GM15510 (cell line): ENCODE measurements around the gene MGAT3.
A peak's percentile ranks its signal among the peaks of the same experiment; 100 is the strongest.

Source experiments
- POLR2A ChIP-seq: IDR thresholded peaks from 3 replicates; pipeline ENCODE4 v1.6.1; 2011; ENCODE audit warnings: borderline replicate concordance; ENCODE audit not compliant: insufficient read length; ENCODE audit errors: extremely low read depth

Gene MGAT3

DNA sequence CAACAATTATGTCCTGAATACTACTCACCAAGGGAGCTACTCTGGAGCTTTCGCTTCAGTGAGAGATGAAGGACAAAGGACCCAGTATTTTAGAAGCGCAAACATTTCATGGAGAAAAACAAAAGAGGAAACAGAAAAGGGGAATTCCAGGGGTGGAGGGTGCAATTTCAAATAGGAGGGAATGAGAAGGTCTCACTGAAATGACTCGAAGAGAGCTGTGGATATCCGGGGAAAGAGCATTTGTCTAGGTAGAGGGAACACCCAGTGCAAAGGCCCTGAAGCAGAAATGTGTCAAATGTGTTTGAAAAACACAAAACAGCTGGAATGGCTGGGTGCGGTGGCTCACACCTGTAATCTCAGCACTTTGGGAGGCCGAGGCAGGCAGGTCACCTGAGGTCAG lies 73.3 kb downstream of the MGAT3 start:
- TF ChIP-seq POLR2A, result no peak

DNA sequence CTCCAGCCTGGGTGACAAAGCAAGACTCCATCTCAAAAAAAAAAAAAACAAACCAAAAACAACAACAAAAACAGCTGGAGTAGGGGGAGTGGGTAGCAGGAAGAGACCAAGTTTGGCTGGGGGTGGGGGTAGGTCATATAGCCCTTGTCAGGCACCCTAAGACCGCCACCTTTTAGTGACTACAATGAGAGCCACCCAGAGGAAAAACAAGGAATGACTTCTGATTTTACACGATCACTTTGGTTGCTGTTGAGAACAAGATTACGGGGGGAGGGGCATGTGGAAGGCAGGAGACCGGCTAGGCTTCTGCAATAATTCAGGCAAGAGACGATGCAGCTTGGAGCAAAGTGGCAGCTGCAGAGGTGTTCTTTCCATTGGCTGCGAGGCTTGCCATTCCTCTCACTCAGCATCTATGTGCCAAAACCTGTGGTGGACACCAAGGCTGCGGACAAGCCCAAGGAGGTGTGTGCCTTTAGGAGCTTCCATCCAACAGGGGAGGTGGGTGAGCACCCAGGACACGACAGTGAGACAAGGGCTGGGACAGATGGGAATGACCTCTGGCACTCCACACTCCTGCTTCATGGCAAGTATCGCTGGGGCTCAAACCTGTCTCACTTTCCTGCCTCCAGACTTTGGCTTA lies 74.0 kb downstream of the MGAT3 start:
- TF ChIP-seq POLR2A, result no peak

DNA sequence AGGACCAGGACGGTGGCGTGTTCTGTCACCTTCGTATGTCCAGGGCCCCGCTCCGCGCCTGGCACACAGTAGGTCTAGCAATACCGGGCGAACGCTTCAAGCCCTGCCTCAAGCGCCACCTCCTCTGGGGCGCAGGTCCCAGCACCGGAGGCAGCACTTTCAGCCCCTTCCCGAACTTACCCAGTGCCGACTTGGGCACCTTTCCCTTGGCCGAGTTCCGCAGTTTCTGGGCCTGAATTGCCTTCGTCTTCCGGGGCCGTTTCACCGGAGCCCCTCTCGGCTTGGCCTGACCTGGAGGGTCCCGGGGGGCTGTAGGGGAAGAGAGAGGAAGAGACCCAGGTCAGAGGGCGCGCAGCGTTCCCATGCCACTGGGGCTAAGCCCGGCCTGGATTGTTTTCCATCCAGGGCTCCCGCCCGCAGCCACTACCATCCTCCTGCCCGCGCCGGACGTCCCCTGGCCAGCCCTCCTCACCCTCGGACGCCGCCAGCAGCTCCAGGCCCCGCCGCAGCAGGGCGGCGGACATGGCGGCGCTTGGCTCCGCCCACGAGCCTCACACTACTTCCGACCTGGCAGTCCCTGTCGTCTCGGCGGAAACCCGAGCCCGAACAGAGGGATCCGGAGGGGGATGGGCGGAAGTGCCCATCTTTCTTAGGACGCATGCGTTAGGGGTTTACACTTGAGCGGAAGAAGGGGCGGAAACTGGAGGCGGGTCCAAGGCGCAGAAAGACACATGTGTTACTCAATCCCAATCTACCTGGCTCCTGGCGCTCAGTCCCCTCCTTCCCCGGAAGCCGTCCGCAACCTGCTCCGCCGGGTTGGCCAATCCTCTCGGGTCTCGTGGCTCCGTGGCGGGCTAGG lies 75.6 kb downstream of the MGAT3 start, which contains the start of gene RPS19BP1:
Gene RPS19BP1, minus strand, starts transcription at position 534 of the 859 bp plus-strand sequence. Its CDS starts 10 bp downstream, at position 524.
- TF ChIP-seq POLR2A, result peak; percentile 98

DNA sequence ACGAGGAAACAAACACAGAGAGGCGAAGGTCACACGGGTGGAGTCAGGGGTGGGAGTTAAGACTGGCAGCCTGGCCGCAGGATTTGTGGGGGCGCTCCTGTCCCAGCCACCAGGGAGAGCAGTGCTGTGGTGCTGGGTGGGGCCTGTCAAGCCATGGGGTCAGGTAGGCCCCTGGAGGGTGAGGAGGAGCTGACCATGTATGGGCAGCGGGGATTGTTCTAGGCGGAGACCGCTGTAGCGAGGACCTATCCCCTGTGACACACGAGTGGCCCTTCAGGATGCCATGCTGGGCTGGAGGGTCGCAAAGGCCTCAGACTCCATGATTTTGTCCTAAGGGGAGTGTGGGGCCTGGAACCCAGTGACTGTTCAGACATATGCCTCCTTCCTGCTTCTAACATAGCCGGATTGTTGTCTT lies 77.3 kb downstream of the MGAT3 start:
- TF ChIP-seq POLR2A, result no peak

DNA sequence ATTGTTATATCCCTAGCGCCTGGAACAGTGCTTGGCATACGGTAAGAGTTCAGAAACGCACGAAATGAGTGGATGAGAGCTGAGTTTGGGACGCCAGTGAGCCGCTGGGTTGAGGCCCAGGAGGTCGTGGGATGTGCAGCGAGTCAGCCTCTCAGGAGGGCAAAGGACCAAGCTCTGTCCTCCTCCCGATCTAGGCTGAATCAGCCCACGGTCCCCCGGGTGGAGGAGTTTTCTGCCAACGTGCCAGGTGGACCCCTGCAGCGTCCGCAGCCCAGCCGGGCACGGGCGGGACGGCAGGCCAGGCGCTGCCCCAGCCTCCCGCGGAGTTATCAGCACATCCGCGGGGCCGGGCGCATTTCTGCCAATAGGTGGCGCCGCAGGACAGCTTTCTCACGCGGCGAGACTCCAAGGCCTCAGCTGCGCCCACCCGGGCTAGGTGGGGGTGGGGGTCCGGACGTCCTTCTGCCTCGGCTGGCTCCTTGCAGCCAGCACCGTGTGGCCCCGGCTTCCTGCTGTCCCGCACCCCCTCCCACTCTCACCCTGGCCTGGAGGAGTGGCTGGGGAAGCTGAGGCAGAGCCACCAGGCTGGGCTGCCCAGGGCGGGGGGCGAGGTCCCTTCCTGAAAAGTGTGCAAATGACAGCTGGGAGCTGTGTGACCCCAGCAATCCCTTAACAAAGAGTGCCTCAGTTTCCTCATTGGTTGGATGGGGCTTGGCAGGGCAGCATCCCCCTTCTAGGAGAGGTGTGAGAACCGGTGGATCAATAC lies 78.0 kb downstream of the MGAT3 start:
- no peak for TF ChIP-seq POLR2A

DNA sequence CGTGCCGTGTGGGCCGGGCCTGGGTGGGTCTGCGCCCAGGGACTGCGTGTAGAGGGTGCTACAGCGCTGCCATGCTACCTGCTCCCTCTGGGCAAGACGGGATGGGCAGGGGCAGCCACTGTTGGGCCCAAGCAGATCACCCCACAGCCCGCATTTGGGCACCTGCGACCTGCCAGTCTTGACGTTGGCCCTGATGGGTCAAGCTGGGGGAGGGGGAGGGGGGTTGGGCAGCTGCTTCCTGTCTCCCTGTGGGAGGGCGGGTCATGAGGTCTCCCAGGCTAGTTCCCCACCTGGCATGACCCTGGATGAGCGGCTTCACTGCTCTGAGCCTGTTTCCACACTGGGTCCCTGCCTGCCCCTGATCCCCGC lies 78.5 kb downstream of the MGAT3 start:
- TF ChIP-seq POLR2A, result no peak

DNA sequence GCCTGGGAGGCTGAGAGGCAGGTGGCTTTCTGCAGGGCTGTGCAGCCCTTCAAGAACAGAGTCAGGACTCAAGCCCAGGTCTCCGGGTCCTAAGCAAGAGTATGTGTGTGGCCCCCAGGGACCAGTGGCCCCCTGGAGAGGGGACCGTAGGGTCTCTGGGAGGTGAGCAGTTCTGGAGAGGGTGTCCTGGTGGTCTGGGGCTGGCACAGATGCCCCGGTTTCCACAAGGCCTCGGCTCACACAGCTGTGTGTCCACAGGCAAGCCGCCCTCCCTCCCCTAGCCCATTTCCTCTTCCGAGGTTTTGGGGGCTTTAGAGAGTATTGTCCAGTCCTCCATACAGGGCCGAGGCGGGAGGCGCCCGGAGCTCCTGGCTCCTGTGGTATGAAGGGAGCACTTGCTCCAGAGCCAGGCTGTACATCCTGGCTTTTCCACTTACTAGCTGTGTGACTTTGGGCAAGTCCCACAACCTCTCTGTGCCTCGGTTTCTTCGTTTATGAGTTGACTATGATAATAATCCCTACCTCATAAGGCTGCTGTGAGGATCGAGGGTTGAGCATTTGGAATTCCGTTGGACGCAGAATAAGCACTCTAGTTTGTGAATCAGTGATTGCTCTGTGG lies 79.1 kb downstream of the MGAT3 start:
- TF ChIP-seq POLR2A, result no peak

DNA sequence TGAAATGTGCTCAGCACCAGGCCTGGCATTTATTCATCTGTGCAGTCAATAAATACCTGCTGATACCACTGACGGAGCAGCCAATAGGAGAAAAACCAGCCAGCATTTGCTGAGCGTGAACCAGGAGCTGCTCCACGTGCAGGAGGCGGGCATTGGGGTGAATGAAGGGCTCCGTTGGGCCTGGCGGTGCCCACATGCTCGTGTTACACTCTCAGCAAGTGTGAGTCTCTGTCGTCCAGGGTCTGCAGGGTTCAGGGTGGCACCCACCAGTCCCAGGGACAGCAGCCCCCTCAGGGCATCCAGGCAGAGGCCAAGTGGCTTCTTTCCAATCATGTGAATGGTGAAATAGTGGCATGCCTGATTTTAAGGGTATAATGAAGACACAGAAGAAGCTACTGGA lies 79.9 kb downstream of the MGAT3 start:
- no peak for TF ChIP-seq POLR2A

DNA sequence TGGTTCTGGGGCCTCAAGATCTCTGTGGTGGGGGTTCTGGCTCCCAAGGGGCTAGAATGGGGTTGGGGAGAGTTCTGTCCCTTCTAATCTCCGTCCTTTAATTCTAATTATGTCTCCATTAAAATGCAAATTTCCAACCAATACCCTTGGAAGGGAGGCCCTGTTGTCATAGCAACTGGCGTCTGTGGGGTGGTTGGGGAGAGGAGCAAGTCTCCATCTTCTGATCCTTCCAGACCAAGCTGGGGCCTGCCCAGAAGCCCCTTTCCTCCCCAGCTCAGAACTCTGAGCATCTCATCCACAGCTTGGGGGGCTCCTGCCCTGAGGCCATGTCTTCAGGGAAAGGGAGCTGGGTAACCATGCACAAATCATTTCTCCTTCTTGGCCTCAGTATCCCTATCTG lies 81.2 kb downstream of the MGAT3 start:
- TF ChIP-seq POLR2A, result no peak
